DMS114 treated with DMSO at 0.1 percent for 48 hours (cell line): ENCODE data around the gene TSPO2.
A peak's percentile ranks its signal among the peaks of the same experiment; 100 is the strongest.

Experiments
- DNase-seq: peaks from one replicate; lab custom pipeline; 2025; ENCODE audit not compliant: unreplicated experiment; lab: John Stamatoyannopoulos, UW

TSPO2 gene

DNA sequence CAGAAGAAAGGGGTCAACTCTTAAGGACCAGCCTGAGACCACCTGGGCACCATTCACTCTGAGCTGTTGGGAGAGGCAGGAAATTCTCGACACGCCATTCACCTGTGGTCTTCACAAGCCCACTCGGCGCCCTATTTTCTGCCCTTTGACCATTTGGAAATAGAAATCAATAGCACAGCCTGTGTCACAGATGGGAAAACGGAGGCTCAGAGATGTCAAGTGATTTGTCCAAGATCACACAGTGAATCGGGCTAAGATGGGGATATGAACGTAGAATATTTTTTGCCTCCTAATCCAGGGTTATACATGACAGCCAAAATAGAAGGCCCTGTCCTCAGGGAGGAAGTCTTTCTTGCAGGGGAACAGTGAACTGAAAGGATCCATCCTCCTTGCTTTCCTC lies 7.7 kb downstream of the TSPO2 start:
- DNase-seq = no peak

DNA sequence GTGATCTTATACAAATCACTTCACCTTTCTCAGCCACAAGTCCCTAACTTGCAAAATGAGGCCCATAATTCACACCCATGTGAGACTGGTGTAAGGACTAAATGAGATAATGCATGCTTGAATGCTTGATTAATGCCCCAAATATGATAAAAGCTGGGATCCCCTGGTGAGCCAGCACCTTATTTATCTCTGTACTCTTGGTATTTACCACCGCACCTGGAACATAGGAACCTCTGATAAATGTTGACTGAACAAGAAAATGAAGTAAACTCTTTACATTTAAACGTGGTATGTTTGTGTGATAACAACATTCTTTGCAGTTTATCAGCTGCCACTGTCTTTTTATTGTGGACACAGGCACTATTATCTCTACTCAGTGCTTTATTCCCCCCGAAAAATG lies 8.3 kb downstream of the TSPO2 start:
- DNase-seq = no peak

DNA sequence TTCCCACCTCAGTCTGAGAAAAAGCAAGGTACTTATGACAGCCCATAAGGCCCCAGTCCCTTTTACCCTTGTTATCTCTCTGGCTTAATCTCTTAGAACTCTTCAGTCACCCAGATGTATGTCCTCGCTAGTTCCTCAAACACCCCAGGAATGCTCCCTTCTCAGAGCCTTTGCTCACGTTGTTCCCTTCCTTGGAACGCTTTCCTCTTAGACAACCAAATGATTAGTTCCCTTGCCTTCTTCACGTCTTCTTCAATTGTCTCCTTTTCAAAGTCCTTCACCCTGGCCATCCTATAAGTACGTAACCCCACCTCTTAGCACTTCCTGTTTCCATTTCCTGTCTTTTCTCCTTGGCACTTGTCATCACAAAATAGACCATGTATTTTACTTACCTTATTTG lies 9.6 kb downstream of the TSPO2 start:
- no peak for DNase-seq

DNA sequence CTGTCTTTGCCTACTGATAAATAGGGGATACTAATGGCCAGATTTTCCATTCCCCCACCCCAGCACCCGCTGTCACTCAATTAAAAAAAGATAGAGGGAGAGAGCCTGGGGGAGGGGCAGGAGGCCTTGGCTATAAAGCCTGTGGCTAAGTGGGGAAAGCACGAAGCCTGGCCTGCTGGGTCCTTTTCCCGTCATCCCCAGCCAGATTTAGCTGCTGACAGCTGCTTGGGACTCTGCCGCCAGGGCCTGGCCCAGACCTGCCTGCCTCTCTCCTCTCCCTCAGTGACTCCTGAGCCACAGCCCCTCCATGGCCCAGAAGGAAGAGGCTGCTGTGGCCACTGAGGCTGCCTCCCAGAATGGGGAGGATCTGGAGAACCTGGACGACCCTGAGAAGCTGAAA lies 10.8 kb downstream of the TSPO2 start, which contains the start of gene APOBEC2:
Gene APOBEC2 (plus strand): TSS at position 162 of the 400 bp plus-strand sequence. CDS start 146 bp downstream, at position 308.
- no peak for DNase-seq

DNA sequence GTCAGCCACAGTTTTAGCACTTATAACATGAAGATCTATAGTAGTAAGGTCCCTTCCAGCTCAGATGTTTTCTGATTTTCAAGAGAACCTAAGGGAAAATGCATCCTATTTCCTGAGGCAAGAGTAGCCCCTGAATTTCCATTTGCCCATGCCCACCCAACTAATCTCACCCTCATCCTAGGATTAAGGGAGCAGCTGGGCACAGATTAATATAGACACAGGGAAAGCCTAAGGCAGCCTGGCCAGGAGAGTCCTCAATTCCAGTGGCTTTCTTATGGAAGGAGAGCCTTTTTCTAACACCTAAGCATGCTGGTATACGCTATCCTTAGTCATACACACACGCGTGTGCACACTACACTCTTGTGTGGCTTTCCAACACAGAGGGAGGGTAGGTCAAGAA lies 12.2 kb downstream of the TSPO2 start:
- DNase-seq = no peak

DNA sequence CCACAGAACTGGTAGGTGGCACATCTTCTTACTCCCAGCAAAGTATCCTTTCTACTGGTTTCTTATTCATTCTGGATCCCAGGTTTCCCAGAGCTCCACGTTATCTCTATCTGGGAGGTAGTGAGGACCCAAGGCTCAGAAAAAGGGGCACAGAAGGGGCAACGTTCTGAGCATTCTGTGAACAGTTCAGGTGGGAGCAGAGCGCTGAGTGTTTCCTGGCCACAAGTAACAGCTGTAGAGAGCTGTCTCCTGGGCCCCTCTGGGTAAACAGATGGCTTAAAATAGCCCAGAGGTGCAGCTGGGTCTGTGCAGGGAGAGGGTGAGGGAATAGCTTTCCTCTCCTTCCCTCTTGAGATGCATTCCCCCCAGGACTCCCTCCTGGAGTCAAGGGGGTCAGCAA lies 12.9 kb downstream of the TSPO2 start:
- no peak for DNase-seq

DNA sequence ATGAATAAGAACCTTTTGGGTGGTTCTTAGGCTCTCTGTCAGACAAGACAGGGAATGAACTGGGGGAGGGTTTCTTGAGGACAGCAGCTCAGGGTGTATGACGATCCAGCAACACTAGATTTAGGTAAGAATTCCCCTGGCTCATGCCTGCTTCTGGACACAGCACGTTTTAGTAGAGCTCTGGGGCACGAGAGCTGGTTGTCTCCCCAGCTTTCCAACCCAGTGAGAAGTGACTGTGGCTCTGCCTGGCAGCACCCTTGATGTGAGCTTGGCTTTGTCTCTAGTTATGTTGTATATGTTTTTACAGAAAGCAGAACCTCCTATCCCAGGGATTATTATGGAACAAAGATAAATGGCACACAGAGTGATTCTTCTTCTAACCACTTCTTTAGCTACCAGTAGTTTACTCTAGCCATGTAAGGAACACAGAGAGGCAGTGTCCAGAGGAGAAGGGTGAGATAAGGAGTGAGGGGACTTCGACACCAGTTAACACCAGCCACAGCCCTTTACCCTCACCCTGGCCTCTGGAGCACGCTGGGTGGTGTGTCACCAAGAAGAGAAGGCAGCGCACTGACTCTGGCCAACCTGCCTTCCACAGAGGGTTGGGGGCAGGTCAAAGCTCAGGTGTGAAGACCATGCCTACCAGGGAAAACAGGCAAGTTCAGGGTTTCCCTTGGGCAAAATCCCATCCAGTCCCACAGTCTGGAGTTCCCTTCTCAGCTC lies 14.7 kb downstream of the TSPO2 start:
- DNase-seq = no peak

DNA sequence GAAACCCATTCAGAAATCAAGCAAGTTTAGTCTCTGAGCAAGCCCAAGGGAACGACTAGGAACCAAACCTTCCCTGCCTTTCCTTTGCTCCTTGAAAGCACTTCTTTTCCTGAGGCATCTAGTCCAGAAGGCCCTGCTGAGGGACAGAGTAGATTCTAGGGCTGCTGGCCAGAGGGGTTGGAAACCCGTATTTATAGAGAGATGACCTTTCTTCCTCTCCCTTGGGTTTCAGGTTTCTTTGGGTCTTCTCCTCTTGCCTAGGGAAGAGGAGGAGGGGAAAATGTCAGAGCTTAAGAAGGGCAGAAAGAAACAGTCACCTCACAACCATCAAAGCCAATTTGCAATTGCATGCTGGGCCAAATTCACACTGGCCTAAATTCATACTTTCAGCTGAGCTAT lies 16.5 kb downstream of the TSPO2 start:
- DNase-seq = no peak

DNA sequence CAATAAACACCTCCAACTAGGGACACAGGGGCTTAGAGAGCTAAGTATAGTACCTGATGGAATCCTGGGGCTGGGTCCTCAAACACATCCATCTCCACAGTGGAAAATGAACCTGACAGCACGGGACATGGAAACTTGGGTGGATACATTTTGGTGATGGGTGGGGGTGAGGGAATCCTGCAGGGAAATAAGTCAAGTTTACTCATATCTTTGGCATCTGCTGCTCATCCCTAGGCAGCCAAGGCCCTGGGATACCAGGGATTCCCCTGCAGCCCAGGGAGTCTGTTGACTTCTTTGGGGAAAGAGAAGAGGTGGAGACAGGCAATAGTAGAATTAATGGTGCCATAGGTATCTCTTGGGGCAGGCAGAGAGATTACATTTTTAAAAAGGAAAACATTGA lies 17.3 kb downstream of the TSPO2 start:
- no peak for DNase-seq

DNA sequence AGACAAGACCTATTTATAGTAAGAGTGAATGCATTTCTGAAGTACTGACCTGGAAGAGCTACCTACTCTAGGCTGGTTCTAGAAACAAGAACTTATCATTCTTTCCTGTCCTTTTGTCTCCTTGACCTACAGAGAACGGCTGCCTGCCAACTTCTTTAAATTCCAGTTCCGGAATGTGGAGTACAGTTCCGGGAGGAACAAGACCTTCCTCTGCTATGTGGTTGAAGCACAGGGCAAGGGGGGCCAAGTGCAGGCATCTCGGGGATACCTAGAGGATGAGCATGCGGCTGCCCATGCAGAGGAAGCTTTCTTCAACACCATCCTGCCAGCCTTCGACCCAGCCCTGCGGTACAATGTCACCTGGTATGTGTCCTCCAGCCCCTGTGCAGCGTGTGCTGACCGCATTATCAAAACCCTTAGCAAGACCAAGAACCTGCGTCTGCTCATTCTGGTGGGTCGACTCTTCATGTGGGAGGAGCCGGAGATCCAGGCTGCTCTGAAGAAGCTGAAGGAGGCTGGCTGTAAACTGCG lies 19.0 kb downstream of the TSPO2 start:
- DNase-seq = no peak

DNA sequence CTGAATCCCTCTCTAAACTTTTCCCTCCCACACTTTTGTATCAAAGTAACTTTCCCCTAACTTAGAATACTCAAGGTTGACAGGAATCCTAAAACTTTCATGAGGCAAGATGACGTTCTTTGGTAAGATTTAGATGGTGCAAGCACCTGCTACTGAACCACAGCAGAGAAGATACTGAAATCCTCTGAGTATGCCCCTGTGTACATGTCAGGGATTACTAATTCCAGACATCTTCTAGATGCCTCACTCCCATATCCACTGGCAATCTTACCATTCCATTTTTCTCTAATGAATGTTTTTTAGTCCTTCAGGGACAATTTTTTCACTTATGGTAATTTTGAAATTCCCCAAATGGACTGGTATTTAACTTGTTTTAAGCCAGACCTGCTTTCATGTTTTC lies 19.8 kb downstream of the TSPO2 start:
- no peak for DNase-seq

DNA sequence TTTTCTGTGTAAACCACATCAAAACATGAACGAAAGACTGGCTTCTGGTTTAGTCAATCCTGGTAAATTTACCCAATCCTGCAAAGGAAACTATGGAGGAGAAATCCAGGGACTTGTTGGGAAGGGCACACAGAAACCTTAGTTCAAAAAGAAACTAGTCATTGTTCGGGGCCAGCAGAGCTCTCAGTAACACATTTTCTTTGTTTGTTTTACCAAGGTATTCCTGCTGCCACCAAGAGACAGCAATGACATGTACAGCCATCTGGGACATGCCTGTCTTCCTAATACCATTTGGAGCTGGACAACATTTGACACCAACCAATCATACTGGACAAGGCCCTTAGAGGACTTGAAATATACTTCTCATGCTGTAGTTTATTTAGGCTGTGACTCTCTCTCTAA lies 21.6 kb downstream of the TSPO2 start:
- no peak for DNase-seq

DNA sequence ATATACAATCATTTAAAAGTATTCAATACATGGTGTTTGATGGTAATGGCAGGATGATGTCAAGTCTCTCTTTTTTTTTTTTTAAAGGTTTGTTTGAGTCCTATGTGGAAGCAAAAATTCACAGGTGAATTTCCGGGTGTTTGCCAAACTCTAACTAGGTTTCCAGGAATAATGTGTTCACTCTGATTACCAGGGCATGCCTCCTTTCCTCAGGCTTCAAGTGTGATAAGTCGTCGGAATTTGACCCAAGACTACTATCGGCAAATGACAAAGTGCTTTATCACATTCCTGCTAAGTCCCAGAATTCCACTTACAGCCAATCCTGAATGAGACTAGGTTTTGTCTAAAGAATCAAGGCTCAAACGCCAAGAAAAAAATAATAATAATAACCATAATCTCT lies 22.6 kb downstream of the TSPO2 start:
- no peak for DNase-seq

DNA sequence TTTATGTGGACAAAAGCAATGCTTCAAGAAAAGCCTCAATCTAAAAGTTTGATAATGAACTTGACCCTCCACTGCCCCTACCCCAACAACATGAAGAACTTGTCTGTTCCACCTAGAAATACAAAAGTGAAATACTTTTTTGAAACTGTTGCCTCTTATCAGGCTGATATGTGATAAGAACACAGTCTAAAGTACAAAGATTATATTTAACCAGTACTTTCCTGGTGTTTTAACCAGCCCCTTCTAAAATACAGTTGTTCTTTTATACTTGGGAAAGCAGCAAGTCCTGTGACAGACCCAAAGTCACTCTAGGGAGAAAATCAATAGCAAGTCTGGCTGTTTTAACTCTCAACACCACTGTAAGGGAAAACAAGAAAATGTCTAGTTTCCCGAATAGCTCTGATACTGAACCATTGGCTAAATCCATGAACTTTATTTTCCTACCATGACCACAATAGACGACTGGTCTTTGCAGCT lies 23.3 kb downstream of the TSPO2 start:
- no peak for DNase-seq

DNA sequence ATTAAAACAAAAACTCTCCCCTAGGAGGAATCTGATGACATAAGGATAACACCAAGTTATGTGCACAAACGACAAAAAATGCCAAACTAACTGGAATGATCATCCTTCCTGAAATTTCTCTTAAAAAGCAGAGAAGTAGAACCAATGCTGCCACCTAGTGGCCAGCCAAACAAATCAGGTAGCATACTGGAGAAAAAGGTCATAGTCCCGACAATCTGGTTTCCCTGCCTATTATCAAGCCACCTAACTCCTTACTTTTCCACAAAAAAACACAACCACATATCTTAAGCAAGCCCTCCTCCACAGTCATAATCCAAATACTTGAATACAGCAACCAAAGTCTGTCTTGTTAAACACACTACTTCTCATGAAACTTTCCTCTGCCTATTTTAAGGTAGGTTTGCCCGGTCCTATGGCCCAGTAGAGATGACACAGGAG lies 24.6 kb downstream of the TSPO2 start:
- peak; percentile 71 for DNase-seq

DNA sequence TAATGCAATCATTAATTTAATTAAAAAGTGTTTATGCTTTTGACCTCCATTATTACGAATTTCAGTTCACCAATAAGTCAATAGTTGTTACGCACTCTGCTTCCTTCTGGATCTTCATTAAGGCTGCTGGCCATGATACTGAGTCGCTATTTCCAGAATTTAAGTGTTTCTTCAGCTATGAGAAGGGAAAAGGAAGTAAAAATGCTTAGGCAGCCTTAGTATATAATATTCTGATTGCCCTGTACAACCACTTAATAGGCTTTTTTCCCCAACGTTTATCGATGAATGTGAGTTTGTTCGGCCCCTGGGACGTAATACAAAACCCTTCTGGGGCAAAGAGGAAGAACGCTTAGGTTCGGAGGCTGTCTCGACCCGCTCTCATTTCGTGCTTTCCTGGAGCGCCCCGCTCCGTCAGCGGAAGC lies 29.2 kb downstream of the TSPO2 start:
- peak; percentile 53 for DNase-seq

DNA sequence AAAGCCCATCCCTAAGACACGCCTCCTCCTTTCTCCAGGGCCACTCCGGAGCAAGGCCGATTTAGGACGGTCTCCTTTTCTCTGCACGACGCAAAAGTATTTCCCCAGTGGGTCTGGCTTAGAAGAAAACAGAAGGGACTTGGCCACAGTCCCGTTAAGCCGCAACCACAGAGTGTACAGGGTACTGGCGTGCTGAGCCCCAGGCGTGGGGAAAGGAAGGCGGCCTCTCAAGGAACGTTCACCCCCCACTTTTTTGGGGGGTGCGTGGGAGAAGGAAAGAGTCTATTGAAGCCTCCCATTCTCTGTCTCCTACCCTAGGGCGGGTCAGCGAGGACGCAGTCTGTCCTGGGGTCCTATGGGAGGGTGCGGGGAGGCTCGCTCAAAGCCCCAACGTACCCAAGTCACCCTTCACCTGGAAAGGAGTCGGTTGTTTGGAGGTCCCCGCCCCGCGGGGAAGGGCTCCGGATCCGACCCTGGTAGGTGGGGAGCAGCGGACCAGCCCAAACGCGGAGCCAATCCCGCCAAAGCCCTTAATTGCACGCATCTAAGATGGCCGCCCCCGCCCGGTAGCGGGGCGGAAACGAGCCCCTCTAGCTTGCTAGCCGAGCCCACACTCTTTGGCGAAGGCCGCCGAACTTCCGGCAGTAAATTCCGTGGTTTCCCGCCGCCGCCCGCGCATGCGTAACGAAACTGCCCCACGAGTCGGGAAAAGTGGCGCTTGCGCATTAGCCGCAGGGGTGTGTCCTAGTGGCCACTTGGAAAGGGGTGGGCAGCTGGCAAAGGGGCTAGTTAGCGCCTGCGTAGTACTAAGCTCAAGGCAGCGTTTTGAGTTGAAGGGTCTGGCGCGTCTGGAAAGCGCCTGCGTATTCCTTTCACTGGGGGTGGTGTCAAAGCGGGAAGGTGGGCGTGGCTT lies 29.9 kb downstream of the TSPO2 start, which contains the start of gene OARD1:
Gene OARD1 (minus strand): TSS at position 434 of the 913 bp plus-strand sequence. CDS start 722 bp downstream, outside the sequence.
- peak; percentile 100 for DNase-seq

DNA sequence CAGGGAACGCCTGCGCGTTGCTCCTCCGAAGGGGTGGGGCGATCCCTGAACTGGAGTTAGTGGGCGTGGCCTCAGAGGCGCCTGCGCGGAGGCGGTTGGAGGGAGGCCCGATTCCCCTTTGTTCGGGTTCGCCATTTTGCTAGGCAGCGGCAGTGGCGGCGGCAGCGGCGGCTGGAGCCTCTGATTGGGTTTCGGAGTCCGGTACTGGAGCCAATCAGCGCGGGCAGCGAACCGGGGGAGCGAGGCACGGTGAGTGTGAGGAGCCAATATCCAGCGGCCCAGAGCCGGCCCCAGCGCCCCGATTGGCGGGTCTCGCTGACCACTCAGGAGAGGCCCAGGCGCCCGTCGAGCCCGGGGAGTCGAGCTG lies 30.6 kb downstream of the TSPO2 start, which contains the start of gene NFYA:
Gene NFYA (plus strand): TSS at position 139 of the 367 bp plus-strand sequence. CDS start 6,116 bp downstream, outside the sequence.
- DNase-seq = no peak

DNA sequence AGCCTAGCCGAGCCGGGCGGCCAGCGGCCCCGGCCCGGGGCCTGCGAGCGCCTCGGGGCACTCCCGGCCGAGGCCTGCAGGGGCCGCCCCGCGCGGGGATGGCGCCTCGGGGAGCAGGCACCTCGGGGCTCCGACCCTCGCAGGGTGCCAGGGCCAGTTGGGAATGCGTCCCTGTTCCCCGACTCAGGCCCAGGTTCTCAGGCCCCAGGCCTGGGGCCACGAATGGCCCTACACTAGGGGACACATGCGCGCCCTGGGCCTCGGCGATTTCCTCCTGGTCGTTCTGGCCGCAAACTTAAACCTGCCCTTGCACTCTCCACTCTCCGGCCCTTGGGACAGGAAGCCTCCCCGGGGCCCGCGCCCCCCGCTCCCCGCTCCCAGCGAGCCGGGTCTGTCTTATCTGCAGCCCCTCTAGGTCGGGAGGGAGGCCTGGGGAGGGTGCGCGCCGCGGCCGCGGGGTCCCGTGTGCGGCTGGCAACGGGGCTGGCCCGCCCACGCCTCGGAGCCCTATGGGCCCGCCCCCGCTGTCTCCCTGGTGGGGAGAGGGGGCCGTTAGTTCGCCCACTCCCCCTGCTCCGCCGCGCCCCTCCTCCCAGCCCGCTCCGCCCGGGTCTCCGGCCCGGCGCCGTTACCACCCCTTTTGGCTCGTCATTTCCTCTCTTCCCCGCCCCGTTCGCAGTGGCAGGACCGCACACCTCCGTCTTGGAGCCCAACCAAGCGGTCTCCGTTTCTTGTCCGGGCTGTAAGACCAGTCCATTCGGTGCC lies 31.1 kb downstream of the TSPO2 start:
- DNase-seq = peak; percentile 81

DNA sequence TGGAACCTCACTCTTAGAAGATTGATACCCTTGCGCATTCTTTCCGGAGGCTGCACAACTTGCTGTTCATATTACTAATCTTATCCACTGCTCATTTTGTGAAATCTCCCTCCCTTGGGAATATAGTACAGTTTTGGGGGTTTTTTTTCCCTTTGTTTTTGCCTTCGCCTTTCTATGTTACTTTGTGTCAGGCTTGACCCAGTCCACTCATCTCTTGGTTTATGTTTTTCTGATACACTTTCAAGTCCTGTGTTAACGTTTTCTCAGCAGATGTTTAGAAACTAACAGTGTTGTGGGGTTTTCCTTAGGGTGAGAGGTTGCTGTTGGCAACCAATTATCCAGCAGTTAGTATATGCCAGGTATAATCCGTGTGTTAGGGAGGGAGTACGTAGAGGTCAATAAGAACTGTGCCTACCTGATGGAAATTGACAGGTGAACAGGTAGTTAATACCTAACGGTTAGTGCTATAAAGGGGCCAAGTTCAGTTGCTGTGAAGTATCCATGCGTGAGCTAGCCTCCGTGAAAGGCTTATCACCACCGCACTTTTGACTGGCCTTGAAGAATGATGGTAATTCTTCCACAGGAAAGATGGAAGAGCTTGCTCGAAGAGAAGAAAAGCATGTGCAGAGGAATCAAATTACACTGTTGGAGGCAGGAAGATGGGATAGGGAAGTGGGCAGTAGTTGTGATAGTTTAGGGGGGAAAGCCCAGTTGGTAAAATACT lies 31.9 kb downstream of the TSPO2 start:
- DNase-seq = no peak
